KOPT-K1 (cell line): Measurements from ENCODE around the gene SPECC1.
"Not testable (repeated sequence)": the region's sequence is repeated elsewhere in the genome, so short reads cannot be mapped to it uniquely, and the experiment has no call there.

Experiments used
- H3K27ac ChIP-seq: fragments of 200-600 bp; sonication (generic); 2 replicates; pipeline ENCODE4 v1.5.1; 2016; ENCODE audit warnings: antibody characterized with exemption, mild to moderate bottlenecking, low read depth, low read length; ENCODE audit not compliant: poor library complexity, severe bottlenecking
- H3K36me3 ChIP-seq: fragments of 200-600 bp; sonication (generic); 2 replicates; pipeline ENCODE4 v1.5.1; 2017; ENCODE audit warnings: antibody characterized with exemption, mild to moderate bottlenecking, low read length, moderate library complexity; ENCODE audit not compliant: insufficient read depth
- H3K9me3 ChIP-seq: fragments of 200-600 bp; sonication (generic); 2 replicates; pipeline ENCODE4 v1.5.1; 2017; ENCODE audit warnings: antibody characterized with exemption, low read length, mild to moderate bottlenecking; ENCODE audit not compliant: insufficient read depth, poor library complexity, severe bottlenecking

SPECC1 gene

GRCh38 chr17:20145567-20145966 is 136.4 kb downstream of the SPECC1 start:
- H3K36me3 ChIP-seq = no peaks in the 10 kb centered on the region
- H3K27ac ChIP-seq = no peak overlapping the region
- no peaks in the 10 kb centered on the region for H3K9me3 ChIP-seq

DNA sequence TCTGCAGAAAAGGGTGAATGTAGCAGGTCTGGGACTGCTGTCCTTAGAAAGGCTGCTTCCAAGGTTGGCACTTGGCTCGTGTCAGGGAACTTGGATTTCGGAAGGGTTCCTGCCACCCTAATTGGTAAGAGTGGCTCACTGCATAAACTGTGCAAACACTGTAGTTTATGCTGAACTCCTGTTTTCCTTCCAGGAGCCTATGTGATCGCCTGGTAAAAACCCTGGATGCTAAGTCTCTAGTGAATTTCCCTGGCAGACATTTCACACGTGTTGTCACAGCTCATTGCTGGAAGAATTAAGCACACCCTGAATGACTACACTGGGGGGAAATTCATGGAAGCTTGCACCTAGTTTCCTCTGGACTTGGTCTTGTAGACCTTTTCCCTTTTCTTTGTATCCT is 140.1 kb downstream of the SPECC1 start:
- no peak overlapping the region for H3K27ac ChIP-seq
- no peaks in the 10 kb centered on the region for H3K36me3 ChIP-seq
- H3K9me3 ChIP-seq = no peaks in the 10 kb centered on the region

DNA sequence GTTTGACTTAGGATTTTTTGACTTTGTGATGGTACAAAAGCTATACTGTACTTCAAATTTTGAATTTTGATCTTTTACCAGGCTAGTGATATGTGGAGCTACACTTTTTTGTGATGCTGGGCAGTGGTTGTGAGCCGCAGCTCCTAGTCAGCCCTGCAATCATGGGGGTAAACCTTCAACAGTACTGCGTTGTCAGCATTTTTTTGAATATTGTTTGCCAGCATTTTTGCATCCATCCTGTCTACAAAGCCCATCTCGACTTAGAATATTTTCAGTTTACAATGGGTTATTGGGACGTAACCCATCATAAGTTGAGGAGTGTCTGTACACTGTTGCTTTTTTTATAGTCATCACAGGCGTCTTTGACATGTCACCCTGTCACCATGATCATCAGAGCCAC is 142.0 kb downstream of the SPECC1 start:
- no peaks in the 10 kb centered on the region for H3K36me3 ChIP-seq
- no peaks in the 10 kb centered on the region for H3K9me3 ChIP-seq
- no peak overlapping the region for H3K27ac ChIP-seq

GRCh38 chr17:20153231-20153630 is 144.1 kb downstream of the SPECC1 start:
- no peaks in the 10 kb centered on the region for H3K36me3 ChIP-seq
- H3K27ac ChIP-seq = no peak overlapping the region
- H3K9me3 ChIP-seq = no peaks in the 10 kb centered on the region

- Histone ChIP-seq H3K36me3 (no peaks in the 10 kb centered on the region), H3K27ac (no peak overlapping the region), H3K9me3 (no peaks in the 10 kb centered on the region)
These were observed 145.3 kb downstream of the SPECC1 start for GRCh38 chr17:20154286-20155000.

GRCh38 chr17:20155258-20156195 is 146.4 kb downstream of the SPECC1 start:
- H3K9me3 ChIP-seq = no peaks in the 10 kb centered on the region
- no peak overlapping the region for H3K27ac ChIP-seq
- no peaks in the 10 kb centered on the region for H3K36me3 ChIP-seq

DNA sequence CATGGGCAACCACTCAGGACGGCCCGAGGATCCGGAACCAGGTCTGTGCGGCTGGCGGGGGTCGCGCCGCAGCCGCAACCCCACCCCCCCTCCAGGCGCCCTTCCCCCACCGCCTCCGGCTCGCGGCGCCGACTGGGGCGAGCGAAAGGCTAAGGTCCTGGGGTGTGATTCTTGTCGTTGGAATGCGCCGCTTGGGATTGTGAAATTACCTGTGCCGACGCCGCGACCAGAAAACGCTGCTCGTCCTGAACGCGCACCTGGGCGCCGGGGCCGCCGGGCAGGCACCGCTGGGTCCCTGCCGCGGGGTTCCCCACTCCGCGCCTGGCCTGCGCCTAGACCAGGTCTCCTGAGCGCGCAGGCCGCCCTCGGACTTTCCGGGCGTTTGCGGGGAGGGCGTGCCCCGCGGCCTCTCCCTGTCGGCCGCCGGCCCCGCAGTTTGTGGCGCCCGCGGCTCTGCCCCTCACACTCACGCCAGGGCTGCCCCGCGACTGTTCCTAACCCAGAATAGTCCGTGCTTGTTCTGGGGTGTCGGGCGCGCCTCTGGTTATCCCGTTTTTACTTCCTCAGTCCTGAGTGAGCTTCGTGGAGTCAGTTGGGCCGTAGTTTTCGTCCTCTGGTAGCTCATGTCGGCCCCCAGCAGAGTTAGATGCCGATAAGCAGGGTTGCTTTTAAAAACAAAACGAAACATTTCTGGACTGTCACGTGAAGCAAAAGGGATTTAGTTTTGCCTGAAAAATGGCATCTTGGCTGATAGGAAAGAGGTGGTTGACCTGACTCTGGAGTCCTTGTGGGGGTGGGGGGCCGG is 147.2 kb downstream of the SPECC1 start:
- Histone ChIP-seq H3K36me3 (no peaks in the 10 kb centered on the region), H3K27ac (no peak overlapping the region), H3K9me3 (no peaks in the 10 kb centered on the region)

- Histone ChIP-seq H3K27ac (no peak overlapping the region), H3K36me3 (no peaks in the 10 kb centered on the region), H3K9me3 (no peaks in the 10 kb centered on the region)
These were observed 147.8 kb downstream of the SPECC1 start for GRCh38 chr17:20157001-20157310.

DNA sequence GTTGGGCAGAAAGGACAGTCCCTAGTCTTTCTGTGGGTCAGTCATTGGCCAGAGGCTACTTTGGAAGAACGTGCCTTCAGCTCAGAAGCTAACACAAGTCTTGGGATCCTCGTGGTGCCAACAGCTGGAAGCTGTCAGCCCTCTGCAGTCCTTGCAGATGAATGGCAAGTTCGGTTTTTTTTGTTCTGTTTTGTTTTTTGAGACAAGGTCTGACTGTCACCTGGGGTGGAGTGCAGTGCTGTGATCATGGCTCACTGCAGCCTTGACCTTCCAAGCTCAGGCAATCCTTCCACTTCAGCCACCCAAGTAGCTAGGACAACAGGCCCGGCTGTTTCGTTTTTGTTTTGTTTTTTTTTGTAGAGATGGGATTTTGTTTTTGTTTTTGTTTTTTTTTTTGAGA is 149.4 kb downstream of the SPECC1 start:
- H3K27ac ChIP-seq = no peak overlapping the region
- H3K9me3 ChIP-seq = no peaks in the 10 kb centered on the region
- no peaks in the 10 kb centered on the region for H3K36me3 ChIP-seq

DNA sequence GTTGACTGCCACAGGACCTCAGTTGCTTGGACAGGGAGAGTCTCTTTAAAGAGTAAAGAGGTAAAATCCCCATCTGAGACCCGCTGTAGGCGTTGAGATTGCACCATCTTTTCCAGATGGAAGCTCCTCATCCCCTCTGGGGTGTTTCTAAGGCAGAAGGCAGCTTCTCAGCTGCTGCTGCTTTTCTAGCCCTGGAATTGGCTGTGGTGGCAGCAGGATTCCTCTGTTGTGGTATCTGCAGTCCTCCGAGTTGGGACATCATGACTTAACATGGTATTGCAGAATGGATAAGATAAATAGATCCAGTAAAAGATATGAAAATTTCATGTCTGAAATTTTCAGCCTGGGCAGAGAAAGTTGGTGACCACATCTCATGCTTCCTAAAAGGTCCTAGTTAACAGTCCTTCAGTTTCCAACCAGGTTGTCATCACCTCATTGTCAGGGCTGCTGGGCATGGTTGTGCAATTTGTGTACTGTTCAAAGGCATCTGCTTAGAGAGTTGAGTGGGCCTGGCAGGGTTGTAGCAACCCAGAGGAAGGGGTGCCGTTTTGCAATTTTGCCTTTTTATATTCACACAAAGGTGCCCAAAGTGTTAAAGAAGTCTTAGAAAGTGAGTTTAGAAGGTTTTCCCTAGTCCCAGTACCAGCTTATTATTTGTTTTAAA is 150.4 kb downstream of the SPECC1 start:
- Histone ChIP-seq H3K9me3 (no peaks in the 10 kb centered on the region), H3K36me3 (no peaks in the 10 kb centered on the region), H3K27ac (no peak overlapping the region)

DNA sequence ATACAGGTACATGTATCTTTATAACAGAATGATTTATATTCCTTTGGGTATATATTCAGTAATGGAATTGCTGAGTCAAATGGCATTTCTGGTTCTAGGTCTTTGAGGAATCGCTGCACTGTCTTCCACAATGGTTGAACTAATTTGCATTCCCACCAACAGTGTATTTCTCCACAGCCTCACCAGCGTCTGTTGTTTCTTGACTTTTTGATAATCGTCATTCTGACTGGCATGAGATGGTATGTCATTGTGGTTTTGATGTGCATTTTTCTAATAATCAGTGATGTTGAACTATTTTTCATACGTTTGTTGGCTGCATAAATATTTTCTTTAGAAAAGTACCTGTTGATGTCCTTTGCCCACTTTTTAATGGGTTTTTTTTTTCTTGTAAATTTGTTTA is 156.4 kb downstream of the SPECC1 start:
- not testable (repeated sequence) for H3K9me3 ChIP-seq, H3K27ac ChIP-seq, H3K36me3 ChIP-seq

DNA sequence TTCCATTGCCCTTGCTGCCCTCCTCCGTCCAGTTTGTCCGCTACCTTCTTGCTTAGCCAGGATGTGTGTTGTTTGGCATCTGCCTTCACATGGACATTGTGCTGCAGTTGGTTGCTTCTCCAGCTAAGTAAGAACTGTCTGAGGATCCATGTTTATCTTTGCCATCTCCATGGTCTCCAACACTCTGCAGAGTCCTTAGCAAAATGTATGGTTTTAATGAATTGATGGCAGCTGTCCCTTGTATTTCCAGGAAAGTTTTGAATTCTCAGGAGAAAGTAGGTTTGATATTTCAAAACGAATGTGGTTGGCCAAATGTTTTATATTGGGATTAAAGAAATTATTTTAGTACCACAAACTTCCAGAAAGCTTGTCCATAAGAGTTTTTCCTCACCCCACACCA is 160.9 kb downstream of the SPECC1 start:
- no peaks in the 10 kb centered on the region for H3K36me3 ChIP-seq
- no peaks in the 10 kb centered on the region for H3K9me3 ChIP-seq
- H3K27ac ChIP-seq = no peak overlapping the region

DNA sequence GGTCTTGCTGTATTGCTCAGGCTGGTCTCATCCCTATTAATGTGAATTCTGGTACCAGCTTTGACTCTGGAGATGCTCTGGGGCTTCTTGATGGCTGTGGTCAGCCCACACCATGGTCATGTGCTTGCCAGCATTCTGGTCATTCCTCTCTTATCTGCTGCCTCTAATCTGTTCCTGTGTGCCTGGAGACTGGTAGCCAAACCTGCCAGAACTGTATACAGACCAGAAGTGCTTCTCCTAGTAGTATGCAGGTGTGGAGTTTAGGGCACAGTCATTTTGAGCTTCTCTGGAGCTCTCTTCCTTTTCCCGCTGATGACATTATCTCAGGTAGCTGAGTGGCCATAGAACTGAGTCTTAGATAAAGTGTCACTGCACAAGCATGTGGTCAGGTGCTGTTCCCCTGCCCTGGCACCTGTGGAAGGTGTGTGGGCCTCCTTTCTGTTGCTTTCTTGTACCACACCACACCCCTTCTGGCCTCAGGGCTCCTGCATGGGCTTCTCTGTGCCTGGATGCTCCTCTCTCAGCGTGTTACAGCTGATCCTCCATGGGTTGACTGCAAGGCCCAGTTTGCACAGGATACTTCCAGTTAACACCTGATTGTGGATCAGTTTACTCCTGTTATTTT is 162.7 kb downstream of the SPECC1 start:
- H3K27ac ChIP-seq = no peak overlapping the region
- no peaks in the 10 kb centered on the region for H3K36me3 ChIP-seq
- H3K9me3 ChIP-seq = no peaks in the 10 kb centered on the region

DNA sequence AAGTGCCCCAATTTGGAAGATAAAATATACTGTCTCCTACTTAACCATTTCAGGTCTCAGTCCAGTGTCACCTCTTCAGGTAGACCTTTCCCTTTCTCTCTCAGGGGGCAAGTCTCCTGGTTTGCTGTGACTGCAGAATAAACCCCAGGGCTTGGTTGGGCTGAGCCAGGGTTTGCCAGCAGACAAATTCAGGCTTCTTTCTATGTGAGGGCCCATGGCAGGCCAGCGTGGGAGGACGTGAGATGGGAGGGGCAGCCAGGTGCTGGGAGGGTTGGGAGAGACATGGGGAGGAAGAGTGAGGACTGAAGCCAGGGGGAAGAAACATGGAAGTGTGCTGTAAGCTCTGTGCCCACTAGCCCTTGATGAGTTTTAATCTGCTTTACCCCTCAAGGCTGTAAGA is 163.2 kb downstream of the SPECC1 start:
- H3K27ac ChIP-seq = no peak overlapping the region
- H3K36me3 ChIP-seq = no peaks in the 10 kb centered on the region
- no peaks in the 10 kb centered on the region for H3K9me3 ChIP-seq
